ENCODE data around the gene LSAMP.

Gene LSAMP

DNA sequence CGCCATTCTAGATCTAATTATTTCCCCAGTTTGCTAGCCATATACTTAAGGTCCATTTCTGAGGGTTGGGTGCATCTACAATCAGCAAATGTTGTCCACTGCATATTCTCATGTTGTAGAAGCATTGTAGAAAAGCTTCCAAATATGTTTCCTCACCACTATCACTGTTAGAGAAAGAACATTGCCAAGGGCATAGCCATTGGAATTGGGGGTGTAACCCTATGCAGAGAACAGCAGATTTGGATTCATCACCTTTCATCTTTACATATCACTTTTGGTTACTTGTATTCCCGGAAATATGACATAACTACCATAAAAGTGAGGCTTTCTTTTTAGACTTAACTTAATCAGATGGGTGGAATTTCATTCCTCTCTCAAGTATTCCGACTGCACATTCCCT, 203.6 kb downstream of the LSAMP start:
- in situ Hi-C loops (cut with HindIII; ENCODE audit: low sequenced_read_pairs): loop anchor here (25.0 kb wide), 1 partner anchor 104 kb away; no protein-coding TSS in a partner anchor
- H3K4me3 ChIP-seq (ENCODE audit: low read depth, low read length): no peak overlapping the region
- TF ChIP-seq, protein P1, sequence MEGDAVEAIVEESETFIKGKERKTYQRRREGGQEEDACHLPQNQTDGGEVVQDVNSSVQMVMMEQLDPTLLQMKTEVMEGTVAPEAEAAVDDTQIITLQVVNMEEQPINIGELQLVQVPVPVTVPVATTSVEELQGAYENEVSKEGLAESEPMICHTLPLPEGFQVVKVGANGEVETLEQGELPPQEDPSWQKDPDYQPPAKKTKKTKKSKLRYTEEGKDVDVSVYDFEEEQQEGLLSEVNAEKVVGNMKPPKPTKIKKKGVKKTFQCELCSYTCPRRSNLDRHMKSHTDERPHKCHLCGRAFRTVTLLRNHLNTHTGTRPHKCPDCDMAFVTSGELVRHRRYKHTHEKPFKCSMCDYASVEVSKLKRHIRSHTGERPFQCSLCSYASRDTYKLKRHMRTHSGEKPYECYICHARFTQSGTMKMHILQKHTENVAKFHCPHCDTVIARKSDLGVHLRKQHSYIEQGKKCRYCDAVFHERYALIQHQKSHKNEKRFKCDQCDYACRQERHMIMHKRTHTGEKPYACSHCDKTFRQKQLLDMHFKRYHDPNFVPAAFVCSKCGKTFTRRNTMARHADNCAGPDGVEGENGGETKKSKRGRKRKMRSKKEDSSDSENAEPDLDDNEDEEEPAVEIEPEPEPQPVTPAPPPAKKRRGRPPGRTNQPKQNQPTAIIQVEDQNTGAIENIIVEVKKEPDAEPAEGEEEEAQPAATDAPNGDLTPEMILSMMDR (IDR thresholded peaks at IDR 0.05; ENCODE audit: low read depth, low read length, missing control alignments): no peak
- no peak for DNase-seq (ENCODE audit: low read depth)

DNA sequence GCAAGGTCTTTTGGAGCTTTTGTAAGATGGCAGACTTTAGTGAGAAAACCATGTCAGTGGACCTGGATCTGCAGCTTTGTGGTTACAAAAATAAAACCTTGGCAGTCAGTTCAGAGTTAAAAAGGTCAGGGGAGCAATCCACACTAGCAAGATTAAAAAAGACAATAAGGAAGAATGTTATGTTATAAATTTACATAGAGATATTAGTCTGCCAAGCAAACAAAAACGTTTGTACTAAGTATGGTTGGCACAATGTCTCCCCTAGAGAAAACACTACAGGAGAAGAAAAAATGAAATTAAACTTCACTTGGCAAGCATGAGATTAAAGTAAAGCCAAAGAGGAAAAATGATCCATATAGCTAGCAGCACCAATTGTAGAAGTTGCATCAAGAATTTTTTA, 205.0 kb downstream of the LSAMP start:
- H3K4me3 ChIP-seq (ENCODE audit: low read depth, low read length): no peak overlapping the region
- in situ Hi-C loops (cut with HindIII; ENCODE audit: low sequenced_read_pairs): loop anchor here (25.0 kb wide), 1 partner anchor 103 kb away; no protein-coding TSS in a partner anchor
- DNase-seq (ENCODE audit: low read depth): no peak
- TF ChIP-seq, protein P1 (IDR thresholded peaks at IDR 0.05; ENCODE audit: low read depth, low read length, missing control alignments): no peak

DNA sequence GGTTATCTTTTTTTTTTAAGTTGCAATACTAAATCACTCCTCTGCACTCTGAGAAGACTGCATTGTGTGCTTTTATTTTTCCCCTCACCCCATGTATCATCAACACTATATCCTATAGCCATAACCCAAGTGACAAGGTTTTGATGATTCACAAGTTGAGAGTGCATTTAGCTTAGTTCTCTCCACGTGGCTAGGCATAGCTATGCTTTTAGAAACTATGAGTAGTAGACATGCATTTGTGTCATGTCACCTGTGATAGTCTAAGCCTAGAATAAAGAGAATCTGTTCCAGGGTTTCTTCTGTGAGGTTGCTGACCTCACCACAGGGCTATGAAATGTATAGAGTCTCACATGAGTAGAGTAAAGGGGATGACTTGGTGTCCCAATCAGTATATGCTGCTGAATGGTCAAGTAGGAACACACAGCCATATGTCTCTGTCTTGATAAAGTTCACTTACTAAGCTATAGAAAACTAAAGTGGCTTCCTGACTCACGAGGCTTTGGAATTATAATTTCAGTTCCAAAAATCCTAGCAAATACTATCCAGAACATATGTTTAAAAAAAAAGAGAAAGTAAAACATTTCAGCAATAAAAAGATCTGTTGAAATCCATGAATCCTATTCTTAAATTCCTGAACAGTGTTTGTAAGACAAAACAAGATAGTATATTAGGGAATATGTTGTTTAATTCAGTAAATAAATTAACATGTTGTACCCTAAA, 206.3 kb downstream of the LSAMP start:
- TF ChIP-seq, protein P1 (IDR thresholded peaks at IDR 0.05; ENCODE audit: low read depth, low read length, missing control alignments): no peak

DNA sequence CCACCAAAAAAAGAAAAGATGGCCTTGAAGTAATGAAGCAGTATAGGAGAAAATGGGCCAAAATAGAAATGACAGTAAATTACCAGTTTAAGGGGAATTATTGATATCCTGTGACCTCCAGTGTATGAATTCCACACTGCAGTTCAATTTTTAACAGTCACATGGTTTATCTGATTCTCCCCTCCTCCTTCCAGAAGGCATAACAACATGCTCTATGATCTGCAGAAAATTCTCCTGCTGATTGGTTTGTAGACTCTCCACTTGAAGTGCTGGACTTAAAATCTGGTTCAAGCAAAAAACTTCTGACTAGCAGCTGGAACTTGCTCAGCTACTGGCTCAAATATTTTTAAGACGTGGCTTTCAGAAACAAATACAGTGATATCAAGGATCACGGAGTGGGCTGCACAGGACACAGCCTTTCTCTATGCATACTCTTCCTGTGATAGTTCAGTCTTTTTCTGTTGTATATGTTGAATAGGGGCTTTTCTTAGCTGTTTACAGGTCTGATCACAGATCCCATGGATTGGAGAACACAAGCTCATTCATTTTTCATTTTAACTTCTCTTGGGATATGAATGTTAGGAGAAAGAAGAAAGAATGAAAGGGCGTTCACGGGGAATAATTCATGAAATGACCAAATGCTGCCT, 211.5 kb downstream of the LSAMP start:
- no peak for DNase-seq (ENCODE audit: low read depth)
- in situ Hi-C loops (cut with HindIII; ENCODE audit: low sequenced_read_pairs): loop anchor here (25.0 kb wide), 1 partner anchor 97 kb away; no protein-coding TSS in a partner anchor
- TF ChIP-seq, protein P1 (IDR thresholded peaks at IDR 0.05; ENCODE audit: low read depth, low read length, missing control alignments): no peak
- no peak overlapping the region for H3K4me3 ChIP-seq (ENCODE audit: low read depth, low read length)

More for the DNA sequence above, 206.3 kb downstream of the LSAMP start:
- DNase-seq (ENCODE audit: low read depth): no peak
- H3K4me3 ChIP-seq (ENCODE audit: low read depth, low read length): no peak overlapping the region
- in situ Hi-C loops (cut with HindIII; ENCODE audit: low sequenced_read_pairs): loop anchor here (25.0 kb wide), 1 partner anchor 102 kb away; no protein-coding TSS in a partner anchor

DNA sequence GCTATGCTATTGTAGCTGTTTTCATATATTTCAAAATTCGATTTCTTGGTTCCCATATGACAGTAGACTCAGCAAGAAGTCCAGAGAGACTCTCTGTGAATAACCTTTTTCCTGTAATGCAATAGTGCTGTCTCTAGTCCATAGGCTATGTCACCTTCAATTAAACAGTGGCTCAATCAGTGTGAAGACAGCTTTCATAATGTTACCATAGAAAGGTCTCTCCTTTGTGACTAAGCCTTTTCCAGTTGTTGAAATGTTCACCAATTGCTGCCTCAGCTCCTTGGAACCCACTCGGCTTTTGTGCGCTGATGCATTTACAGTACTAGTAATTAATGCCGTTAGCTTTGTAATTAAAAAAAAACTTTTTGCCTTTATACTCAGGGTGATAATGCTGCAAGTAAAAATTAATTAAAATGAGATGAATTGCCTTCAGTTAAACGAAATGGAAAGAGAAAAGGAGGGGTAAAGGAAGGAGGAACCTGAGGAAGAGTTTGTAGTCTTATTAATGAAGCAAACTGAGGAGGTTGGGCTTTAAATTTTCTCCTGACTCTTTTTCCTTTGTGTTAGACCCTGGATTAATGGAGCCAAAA, 214.8 kb downstream of the LSAMP start:
- in situ Hi-C loops (cut with HindIII; ENCODE audit: low sequenced_read_pairs): loop anchor here (25.0 kb wide), 1 partner anchor 93 kb away; no protein-coding TSS in a partner anchor
- DNase-seq (ENCODE audit: low read depth): no peak
- TF ChIP-seq, protein P1 (IDR thresholded peaks at IDR 0.05; ENCODE audit: low read depth, low read length, missing control alignments): no peak
- H3K4me3 ChIP-seq (ENCODE audit: low read depth, low read length): no peak overlapping the region

DNA sequence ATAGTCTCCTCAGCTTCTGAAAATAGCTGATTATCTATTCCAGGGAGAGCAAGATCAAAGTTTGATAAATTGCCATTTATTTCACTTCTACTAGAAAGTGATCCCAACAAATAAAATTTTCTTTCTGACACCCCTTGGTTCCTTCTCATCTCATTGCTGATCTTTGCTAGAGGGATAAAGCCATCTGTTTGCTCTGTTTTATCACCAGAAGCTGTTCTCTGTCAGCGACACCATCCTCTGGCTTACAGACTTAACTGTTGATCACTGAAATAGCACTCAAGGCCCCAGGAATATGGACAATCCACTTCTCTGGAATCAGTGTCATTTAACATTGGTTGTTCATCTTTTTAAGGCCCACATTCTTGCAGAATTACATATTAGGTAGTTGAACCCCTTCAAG, 219.0 kb downstream of the LSAMP start:
- in situ Hi-C loops (cut with HindIII; ENCODE audit: low sequenced_read_pairs): loop anchor here (25.0 kb wide), 1 partner anchor 89 kb away; no protein-coding TSS in a partner anchor
- DNase-seq (ENCODE audit: low read depth): no peak
- H3K4me3 ChIP-seq (ENCODE audit: low read depth, low read length): no peak overlapping the region
- TF ChIP-seq, protein P1 (IDR thresholded peaks at IDR 0.05; ENCODE audit: low read depth, low read length, missing control alignments): no peak
